ENCODE measurements around the gene NEAT1. TPM values are rescaled to one million over a fixed set of nuclear protein-coding genes. Genes with fewer than 3 reads are reported as not detected.

Gene NEAT1
- total RNA-seq, 6 experiments from 2014 or later, result 202 to 1,225 (median 767) TPM

GRCh38 chr11:65382804-65383368 is 39.7 kb upstream of the NEAT1 start:
- no peaks in the 10 kb centered on the region for H3K9me3 ChIP-seq
- H3K36me3 ChIP-seq, result no peaks in the 10 kb centered on the region
- DNase-seq (peak; percentile 89 to 96 (median 94)), ATAC-seq (peak in 2 of 4 donors; percentile 65 to 66)
- peak overlapping the region in 2 of 3 donors; percentile 42 to 47 for H3K4me3 ChIP-seq
- intact Hi-C loops (cut with DNase I), result no loop called here
- H3K4me1 ChIP-seq, result peaks cover 0 to 40% (median 15%) of the 10 kb centered on the region in 4 donors
- WGBS (ENCODE audit: insufficient coverage, low coverage, low lambda C conversion rate, missing lambda C conversion rate), result 15% methylated on average over 8 of the region's 12 CpGs
- H3K27ac ChIP-seq, result peak overlapping the region; percentile 90 to 99 (median 97)
- H3K27me3 ChIP-seq, result no peaks in the 10 kb centered on the region
- peak; percentile 44 for TF ChIP-seq POLR2A (IDR thresholded peaks at IDR 0.05)
- no peak for TF ChIP-seq CTCF (IDR thresholded peaks at IDR 0.05)

GRCh38 chr11:65383778-65384177 is 38.8 kb upstream of the NEAT1 start:
- peak overlapping the region; percentile 36 to 99 (median 97) for H3K27ac ChIP-seq
- WGBS (ENCODE audit: insufficient coverage, low coverage, low lambda C conversion rate, missing lambda C conversion rate), result 82% methylated on average over 6 of the region's 6 CpGs
- H3K27me3 ChIP-seq, result no peaks in the 10 kb centered on the region
- intact Hi-C loops (cut with DNase I), result no loop called here
- DNase-seq (no peak), ATAC-seq (no peak)
- no peak for TF ChIP-seq POLR2A (IDR thresholded peaks at IDR 0.05)
- TF ChIP-seq CTCF (IDR thresholded peaks at IDR 0.05), result no peak
- no peak overlapping the region for H3K4me3 ChIP-seq
- H3K9me3 ChIP-seq, result no peaks in the 10 kb centered on the region
- no peaks in the 10 kb centered on the region for H3K36me3 ChIP-seq
- peaks cover 0 to 49% (median 15%) of the 10 kb centered on the region in 4 donors for H3K4me1 ChIP-seq

GRCh38 chr11:65384301-65384889 is 38.2 kb upstream of the NEAT1 start:
- intact Hi-C loops (cut with DNase I), result no loop called here
- Histone ChIP-seq H3K4me3 (no peak overlapping the region), H3K4me1 (peaks cover 0 to 50% (median 15%) of the 10 kb centered on the region in 4 donors), H3K9me3 (no peaks in the 10 kb centered on the region), H3K27me3 (no peaks in the 10 kb centered on the region), H3K36me3 (no peaks in the 10 kb centered on the region), H3K27ac (peak overlapping the region; percentile 47 to 99 (median 97))
- no peak for TF ChIP-seq CTCF (IDR thresholded peaks at IDR 0.05)
- TF ChIP-seq POLR2A (IDR thresholded peaks at IDR 0.05), result no peak
- DNase-seq, result no peak
- ATAC-seq, result no peak
- 59% methylated on average over 6 of the region's 8 CpGs for WGBS (ENCODE audit: insufficient coverage, low coverage, low lambda C conversion rate, missing lambda C conversion rate)

- TF ChIP-seq POLR2A (IDR thresholded peaks at IDR 0.05) (peak; percentile 95), CTCF (IDR thresholded peaks at IDR 0.05) (no peak)
- WGBS (ENCODE audit: insufficient coverage, low coverage, low lambda C conversion rate, missing lambda C conversion rate), result 7% methylated on average over 12 of the region's 76 CpGs
- no peaks in the 10 kb centered on the region for H3K27me3 ChIP-seq
Measured at GRCh38 chr11:65386307-65387140, 36.1 kb upstream of the NEAT1 start, which contains the start of gene FRMD8. Gene FRMD8 (plus strand): TSS chr11:65386637. CDS start chr11:65387037, 400 bp downstream.

More at GRCh38 chr11:65386307-65387140, 36.1 kb upstream of the NEAT1 start, which contains the start of gene FRMD8:
- Histone ChIP-seq H3K9me3 (no peaks in the 10 kb centered on the region), H3K4me1 (peaks cover 0 to 36% (median 8%) of the 10 kb centered on the region in 4 donors), H3K27ac (peak within 1 kb of the TSS; percentile 91 to 99 (median 97)), H3K36me3 (no peaks in the 10 kb centered on the region), H3K4me3 (peak within 1 kb of the TSS; percentile 76 to 97 (median 95))
- intact Hi-C loops (cut with DNase I), result no loop called here
- ATAC-seq (peak; percentile 53 to 71 (median 70)), DNase-seq (peak; percentile 93 to 95 (median 94))
